Skeletal muscle tissue (tissue), 4 donors: ENCODE results near the gene PLS3. TPM values are rescaled to one million over a fixed set of nuclear protein-coding genes. Genes with fewer than 3 reads are reported as not detected.

ENCODE experiments used
- H3K27ac ChIP-seq: one replicate; pipeline ENCODE4 v1.7.0; 2013; ENCODE audit warnings: mild to moderate bottlenecking, low read depth, low read length, inconsistent platforms
- H3K27me3 ChIP-seq, 3 donors: one replicate each; pipeline ENCODE4 v1.7.0; 2013; ENCODE audit warnings: low read length in 3 of 3; ENCODE audit not compliant: control insufficient read depth in 3 of 3, insufficient read depth in 3 of 3
- H3K36me3 ChIP-seq, 3 donors: one replicate each; pipeline ENCODE4 v1.7.0; 2013; ENCODE audit warnings: low read length in 3 of 3; ENCODE audit not compliant: control insufficient read depth in 3 of 3, insufficient read depth in 3 of 3
- H3K4me1 ChIP-seq, 3 donors: one replicate each; pipeline ENCODE4 v1.7.0; 2013; ENCODE audit warnings: low read length in 3 of 3, mild to moderate bottlenecking in 3 of 3; ENCODE audit not compliant: control insufficient read depth in 3 of 3, insufficient read depth in 3 of 3
- H3K4me3 ChIP-seq, 3 donors: one replicate each; pipeline ENCODE4 v1.7.0; 2013; ENCODE audit warnings: low read length in 3 of 3
- H3K9ac ChIP-seq, 3 donors: one replicate each; pipeline ENCODE4 v1.7.0; 2013; ENCODE audit warnings: low read length in 3 of 3, mild to moderate bottlenecking in 3 of 3, moderate library complexity in 2 of 3, low read depth in 1 of 3
- H3K9me3 ChIP-seq, 3 donors: one replicate each; pipeline ENCODE4 v1.7.0; 2013; ENCODE audit warnings: low read length in 3 of 3; ENCODE audit not compliant: control insufficient read depth in 3 of 3
- total RNA-seq: library from RNA; depleted of rRNA; stranded (reverse); fragments of >200 nt; gene quantifications from one replicate; pipeline ENCODE4 v1.2.3, GENCODE V29; 2014
- donor health status: Osteomylitis.

The PLS3 gene
- total RNA-seq, 1 donor from 2014 or later: 71.0 TPM

GRCh38 chrX:115564243-115564642 is 3.3 kb downstream of the PLS3 start:
- H3K9ac ChIP-seq: no peak overlapping the region
- H3K27me3 ChIP-seq: peaks cover 0 to 17% (median 0%) of the 10 kb centered on the region in 3 donors
- no peak overlapping the region for H3K27ac ChIP-seq
- no peaks in the 10 kb centered on the region for H3K9me3 ChIP-seq
- H3K4me3 ChIP-seq: peak overlapping the region in 1 of 3 donors; percentile 30
- peaks cover 0 to 5% (median 3%) of the 10 kb centered on the region in 3 donors for H3K4me1 ChIP-seq
- no peaks in the 10 kb centered on the region for H3K36me3 ChIP-seq

GRCh38 chrX:115565888-115566287 is 4.9 kb downstream of the PLS3 start:
- Histone ChIP-seq H3K36me3 (no peaks in the 10 kb centered on the region), H3K4me3 (no peak overlapping the region), H3K4me1 (peaks cover 0 to 5% (median 3%) of the 10 kb centered on the region in 3 donors), H3K27ac (no peak overlapping the region), H3K9ac (no peak overlapping the region), H3K27me3 (peaks cover 0 to 7% (median 0%) of the 10 kb centered on the region in 3 donors), H3K9me3 (no peaks in the 10 kb centered on the region)

GRCh38 chrX:115571712-115572111 is 10.7 kb downstream of the PLS3 start:
- H3K9me3 ChIP-seq: no peaks in the 10 kb centered on the region
- H3K27ac ChIP-seq: no peak overlapping the region
- H3K4me1 ChIP-seq: no peaks in the 10 kb centered on the region
- no peaks in the 10 kb centered on the region for H3K36me3 ChIP-seq
- no peak overlapping the region for H3K9ac ChIP-seq
- no peaks in the 10 kb centered on the region for H3K27me3 ChIP-seq
- no peak overlapping the region for H3K4me3 ChIP-seq

GRCh38 chrX:115573185-115573584 is 12.2 kb downstream of the PLS3 start:
- no peak overlapping the region for H3K9ac ChIP-seq
- peak overlapping the region; percentile 19 for H3K27ac ChIP-seq
- H3K4me3 ChIP-seq: no peak overlapping the region
- H3K27me3 ChIP-seq: no peaks in the 10 kb centered on the region
- no peaks in the 10 kb centered on the region for H3K9me3 ChIP-seq
- H3K36me3 ChIP-seq: no peaks in the 10 kb centered on the region
- H3K4me1 ChIP-seq: no peaks in the 10 kb centered on the region

- Histone ChIP-seq H3K36me3 (no peaks in the 10 kb centered on the region), H3K9ac (no peak overlapping the region), H3K9me3 (no peaks in the 10 kb centered on the region), H3K27me3 (no peaks in the 10 kb centered on the region), H3K27ac (no peak overlapping the region), H3K4me1 (no peaks in the 10 kb centered on the region), H3K4me3 (no peak overlapping the region)
Observed at GRCh38 chrX:115576676-115577075, 15.7 kb downstream of the PLS3 start.

GRCh38 chrX:115579327-115579726 is 18.4 kb downstream of the PLS3 start:
- no peak overlapping the region for H3K27ac ChIP-seq

GRCh38 chrX:115579786-115580294 is 18.9 kb downstream of the PLS3 start:
- no peak overlapping the region for H3K9ac ChIP-seq
- no peak overlapping the region for H3K27ac ChIP-seq
- no peaks in the 10 kb centered on the region for H3K9me3 ChIP-seq
- no peaks in the 10 kb centered on the region for H3K36me3 ChIP-seq
- no peak overlapping the region for H3K4me3 ChIP-seq
- H3K4me1 ChIP-seq: peaks cover 3 to 6% (median 3%) of the 10 kb centered on the region in 3 donors
- H3K27me3 ChIP-seq: no peaks in the 10 kb centered on the region

More at GRCh38 chrX:115579327-115579726, 18.4 kb downstream of the PLS3 start:
- H3K4me3 ChIP-seq: no peak overlapping the region
- no peaks in the 10 kb centered on the region for H3K36me3 ChIP-seq
- no peaks in the 10 kb centered on the region for H3K27me3 ChIP-seq
- peaks cover 3 to 6% (median 3%) of the 10 kb centered on the region in 3 donors for H3K4me1 ChIP-seq
- no peaks in the 10 kb centered on the region for H3K9me3 ChIP-seq
- no peak overlapping the region for H3K9ac ChIP-seq

GRCh38 chrX:115581759-115582615 is 21.0 kb downstream of the PLS3 start:
- H3K27me3 ChIP-seq: no peaks in the 10 kb centered on the region
- H3K9me3 ChIP-seq: no peaks in the 10 kb centered on the region
- no peaks in the 10 kb centered on the region for H3K36me3 ChIP-seq
- H3K9ac ChIP-seq: peak overlapping the region in 1 of 3 donors; percentile 28
- peak overlapping the region; percentile 10 for H3K27ac ChIP-seq
- H3K4me1 ChIP-seq: peaks cover 3 to 6% (median 3%) of the 10 kb centered on the region in 3 donors
- H3K4me3 ChIP-seq: no peak overlapping the region

- no peaks in the 10 kb centered on the region for H3K36me3 ChIP-seq
- H3K4me3 ChIP-seq: no peak overlapping the region
- no peaks in the 10 kb centered on the region for H3K9me3 ChIP-seq
- H3K27me3 ChIP-seq: no peaks in the 10 kb centered on the region
- H3K9ac ChIP-seq: peak overlapping the region; percentile 20 to 29 (median 25)
- H3K27ac ChIP-seq: peak overlapping the region; percentile 10
- peaks cover 3 to 6% (median 3%) of the 10 kb centered on the region in 3 donors for H3K4me1 ChIP-seq
Observed at GRCh38 chrX:115582616-115583495, 21.9 kb downstream of the PLS3 start.
